A549 treated with Hydrocortisone at 1 μM for 4 hours (cell line): ENCODE data around the gene CHI3L1. TPM values are rescaled to one million over a fixed set of nuclear protein-coding genes. Genes with fewer than 3 reads are reported as not detected.

Source experiments
- total RNA-seq: library from RNA; stranded (reverse); fragments of 200-300 nt; extraction: Qiagen RNA extraction; gene quantifications from 5 replicates; pipeline ENCODE4 v1.2.3, GENCODE V29; 2022

Gene CHI3L1
- total RNA-seq: not detected in 5 replicates

DNA sequence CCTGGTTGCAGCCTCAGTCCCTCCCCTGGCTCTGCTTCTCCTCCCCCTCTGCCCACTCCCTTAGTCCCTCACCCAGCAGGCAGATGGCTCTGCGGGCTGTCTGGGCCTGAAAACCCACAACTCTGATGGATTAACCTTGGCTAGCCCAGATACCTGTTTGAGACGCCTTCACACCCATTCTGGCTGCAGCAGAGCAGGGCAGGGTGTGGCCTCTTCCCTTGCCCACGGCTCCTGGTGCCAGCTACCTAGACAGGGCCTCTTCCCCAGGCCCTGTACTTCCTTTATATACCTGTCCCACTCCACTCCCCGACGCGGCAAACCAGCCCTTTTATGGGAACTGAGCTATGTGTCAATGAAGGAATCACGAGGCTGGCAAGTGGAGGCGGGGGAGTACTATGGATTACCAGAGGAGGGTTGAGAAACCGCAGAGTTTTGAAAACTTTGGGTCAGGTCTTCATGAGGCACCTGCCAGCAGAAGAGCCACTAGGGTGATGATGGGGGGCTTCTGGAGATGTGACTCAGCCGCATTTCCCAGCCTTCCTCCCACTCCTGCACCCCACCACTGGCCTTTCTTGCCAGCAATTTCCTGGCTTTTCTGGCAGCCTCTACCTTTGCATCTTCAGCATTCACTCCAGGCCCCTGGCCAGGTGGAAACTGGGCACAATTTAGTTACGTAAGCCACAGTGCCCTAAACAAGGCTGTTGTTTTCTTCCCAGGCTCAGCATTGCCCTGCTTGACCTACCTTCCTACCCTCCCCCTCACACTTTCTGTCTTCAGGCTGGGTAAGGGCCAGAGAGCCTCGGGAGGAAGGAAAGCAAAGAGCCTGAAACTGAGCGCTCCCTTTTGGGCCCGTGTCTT, at the start of gene CHI3L1:
Gene CHI3L1 (minus strand): TSS at position 259 of the 858 bp plus-strand sequence. CDS start 81 bp downstream, at position 178.

DNA sequence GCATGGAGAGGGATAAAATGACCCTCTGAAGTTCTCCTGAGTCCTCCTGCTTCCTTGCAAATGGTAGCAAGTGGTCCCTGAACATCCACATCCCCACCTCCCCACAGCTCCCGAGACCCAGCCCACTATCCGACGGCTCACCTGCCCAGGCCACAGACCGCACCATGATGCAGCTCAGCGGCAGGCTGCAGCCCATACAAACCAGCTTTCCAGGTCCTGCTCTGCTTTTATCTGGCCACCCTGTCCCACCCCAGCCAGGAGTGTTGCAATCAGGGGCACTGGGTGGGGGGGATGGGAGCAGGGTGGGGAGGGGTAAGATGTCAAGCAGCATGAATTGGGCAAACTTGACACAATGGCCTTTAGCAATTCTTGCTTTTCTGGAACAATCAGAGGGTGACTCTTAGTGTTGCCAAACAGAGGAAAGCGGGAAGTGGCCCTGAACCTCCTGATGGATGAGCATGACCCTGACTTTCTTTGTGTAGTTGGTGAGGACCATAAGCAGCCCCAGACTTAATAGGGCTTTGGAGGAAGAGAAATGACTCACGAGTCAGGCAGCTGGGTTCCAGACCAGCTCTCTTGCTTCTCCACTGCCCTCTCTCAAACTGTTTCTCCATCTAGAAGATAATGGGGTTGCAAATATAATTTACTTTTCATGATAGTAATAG, 43.1 kb upstream of the CHI3L1 start, which contains the start of gene CHIT1:
Gene CHIT1 (minus strand): TSS at position 203 of the 665 bp plus-strand sequence. CDS start 37 bp downstream, at position 166.

DNA sequence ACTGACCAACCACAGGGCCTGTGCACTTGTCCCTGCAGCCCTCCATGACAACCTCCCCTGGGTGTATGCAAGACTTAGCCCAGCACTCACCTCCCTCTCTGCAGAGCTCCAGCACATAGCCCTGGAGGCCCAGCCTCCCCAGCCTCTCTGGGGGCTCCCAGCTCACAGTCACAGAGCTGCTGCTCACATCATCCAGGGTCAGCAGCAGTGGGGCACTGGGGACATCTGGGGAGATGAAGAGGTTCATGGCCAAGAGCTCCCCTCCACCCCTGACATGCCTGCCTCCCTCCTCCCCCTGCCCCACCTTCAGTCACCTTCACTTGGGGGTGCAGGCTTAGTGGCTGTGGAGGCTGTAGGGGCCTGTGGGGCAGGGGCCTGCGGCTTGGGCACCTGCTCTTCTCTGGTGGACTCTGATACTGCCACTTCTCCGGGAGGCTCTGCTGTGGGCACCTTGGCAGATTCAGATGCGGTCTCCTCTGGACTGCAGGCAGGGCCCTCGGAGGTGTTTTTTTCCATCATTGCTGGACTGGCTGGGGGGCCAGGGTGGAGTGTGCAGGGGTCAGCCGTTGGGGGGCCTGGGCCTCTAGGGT, 11.2 kb downstream of the CHI3L1 start, which contains the start of gene MYBPH:
Gene MYBPH (minus strand): TSS at position 590 of the 590 bp plus-strand sequence. CDS start 71 bp downstream, at position 519.

Other genes with a start within 250 kb of the CHI3L1 start
- 57.7 to 64.7 TPM (median 63.3 TPM) in 5 replicates for gene ADIPOR1, start 228.4 kb downstream of the CHI3L1 start, total RNA-seq
- gene CYB5R1, start 219.4 kb downstream of the CHI3L1 start, total RNA-seq: 20.5 to 25.2 TPM (median 22.1 TPM) in 5 replicates
- 47.6 to 51.6 TPM (median 50.0 TPM) in 5 replicates for gene TMEM183A, start 179.3 kb downstream of the CHI3L1 start, total RNA-seq
- gene PPFIA4, start 160.2 kb downstream of the CHI3L1 start, total RNA-seq: 0.15 to 1.0 TPM (median 0.43 TPM) in 5 replicates
- gene MYOG, start 100.7 kb downstream of the CHI3L1 start, total RNA-seq: not detected in 5 replicates
- 0.59 to 0.90 TPM (median 0.72 TPM) in 5 replicates for gene ADORA1, start 59.0 kb downstream of the CHI3L1 start, total RNA-seq
- not detected in 5 replicates for gene MYBPH, start 10.9 kb downstream of the CHI3L1 start, total RNA-seq
- not detected in 5 replicates for gene CHIT1, start 43.0 kb upstream of the CHI3L1 start, total RNA-seq
- gene BTG2, start 118.8 kb upstream of the CHI3L1 start, total RNA-seq: 11.0 to 14.9 TPM (median 14.5 TPM) in 5 replicates
- 0.03 to 0.06 TPM (median 0.06 TPM) in 3 of 5 replicates, not detected in the others for gene FMOD, start 164.4 kb upstream of the CHI3L1 start, total RNA-seq